Caco-2 (cell line): ENCODE measurements around the gene OR10J5. TPM values are rescaled to one million over a fixed set of nuclear protein-coding genes. Genes with fewer than 3 reads are reported as not detected.

Experiments
- BruUV-seq: library from RNA; stranded (reverse); fragments of 400-500 nt; replicated peaks from 2 replicates; lab custom pipeline; 2021; lab: Mats Ljungman, UMichigan
- CTCF ChIA-PET: fragments of 300-600 bp; sonication (Branson Sonifier 250); formaldehyde crosslinking; loops from one replicate; lab custom pipeline; 2022; ENCODE audit warnings: antibody characterized with exemption; lab: Charles Lee
- POLR2A ChIA-PET: fragments of 300-600 bp; sonication (Branson Sonifier 250); formaldehyde crosslinking; loops from one replicate; lab custom pipeline; 2022; ENCODE audit warnings: antibody characterized with exemption; lab: Charles Lee
- DNase-seq, 2 experiments: peaks; one replicate each; pipeline versions ENCODE4 v3.0.0 to v3.0.0-alpha.2; 2020 to 2022
- H3K27me3 ChIP-seq: replicated peaks from 2 replicates; pipeline ENCODE4 v1.6.0; 2011; ENCODE audit warnings: low read length; ENCODE audit not compliant: control insufficient read depth, insufficient read depth
- H3K36me3 ChIP-seq: 2 replicates; pipeline ENCODE4 v1.5.1; 2011; ENCODE audit warnings: low read length; ENCODE audit not compliant: control insufficient read depth, insufficient read depth
- H3K4me1 ChIP-seq: fragments of 250-450 bp; sonication (Bioruptor Pico); 2 replicates; pipeline ENCODE4 v1.5.1; 2020; ENCODE audit warnings: mild to moderate bottlenecking
- H3K4me3 ChIP-seq: 2 replicates; pipeline ENCODE4 v1.5.1; 2011; ENCODE audit warnings: low read depth, mild to moderate bottlenecking, control low read depth, low read length
- H3K9me3 ChIP-seq: fragments of 250-450 bp; sonication (Bioruptor Pico); 2 replicates; pipeline ENCODE4 v1.5.1; 2020; ENCODE audit warnings: mild to moderate bottlenecking, moderate library complexity
- H3K27ac Mint-ChIP-seq: one replicate; pipeline ENCODE4 v1.8.0; 2022; ENCODE audit warnings: mixed read lengths; ENCODE audit not compliant: unreplicated experiment
- H3K27me3 Mint-ChIP-seq: one replicate; pipeline ENCODE4 v1.8.0; 2022; ENCODE audit warnings: mixed read lengths; ENCODE audit not compliant: insufficient read depth, unreplicated experiment
- H3K36me3 Mint-ChIP-seq: one replicate; pipeline ENCODE4 v1.8.0; 2022; ENCODE audit warnings: mild to moderate bottlenecking, mixed read lengths; ENCODE audit not compliant: insufficient read depth, unreplicated experiment
- H3K4me1 Mint-ChIP-seq: one replicate; pipeline ENCODE4 v1.8.0; 2022; ENCODE audit warnings: low read depth, mixed read lengths; ENCODE audit not compliant: unreplicated experiment
- H3K4me3 Mint-ChIP-seq: one replicate; pipeline ENCODE4 v1.8.0; 2022; ENCODE audit warnings: mild to moderate bottlenecking, moderate library complexity, mixed read lengths; ENCODE audit not compliant: unreplicated experiment
- H3K9me3 Mint-ChIP-seq: one replicate; pipeline ENCODE4 v1.8.0; 2022; ENCODE audit warnings: mixed read lengths; ENCODE audit not compliant: unreplicated experiment
- intact Hi-C: fragments of 100-400 bp; cut with micrococcal nuclease; formaldehyde crosslinking; loops from one replicate; pipeline ENCODE4 v1.10.0; 2022; ENCODE audit not compliant: unreplicated experiment
- total RNA-seq: library from RNA; stranded (reverse); gene quantifications from 2 replicates; pipeline ENCODE4 v1.2.3, GENCODE V29; 2022
- TF ChIP-seq, protein P1 (sequence below), 2 experiments: fragments of 200-600 bp in 1 of 2; IDR thresholded peaks; 1 replicate in 1 of 2; 2 replicates in 1 of 2; pipeline versions ENCODE4 v1.5.1 to v1.8.0; 2011 to 2022; ENCODE audit warnings: antibody characterized with exemption in 1 of 2, control low read depth in 1 of 2, inconsistent platforms in 1 of 2, low read depth in 1 of 2, low read length in 1 of 2, mild to moderate bottlenecking in 1 of 2, moderate library complexity in 1 of 2; ENCODE audit not compliant: insufficient read depth in 1 of 2, severe bottlenecking in 1 of 2, unreplicated experiment in 1 of 2

OR10J5 gene
- total RNA-seq, 1 experiment from 2014 or later = not detected

DNA sequence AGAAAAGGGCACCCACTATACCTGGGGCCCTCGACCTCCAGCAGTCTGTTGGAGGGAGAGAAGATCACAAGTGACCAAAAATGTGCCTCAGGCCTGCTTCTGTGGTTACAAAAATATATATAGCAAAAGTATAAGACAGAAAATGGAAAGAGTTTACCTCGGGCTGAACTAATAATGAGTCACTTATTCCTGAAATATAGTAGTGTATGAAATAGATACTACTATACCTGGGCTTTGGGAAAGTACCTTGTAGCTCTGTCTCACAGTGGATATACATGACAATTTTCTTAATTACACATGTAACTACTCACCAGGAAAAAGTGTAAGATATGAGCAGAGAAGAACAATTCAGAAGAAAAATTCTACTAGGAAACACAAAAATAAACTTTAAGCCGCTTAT, 44.5 kb upstream of the OR10J5 start:
- H3K27ac Mint-ChIP-seq = no peak overlapping the region
- H3K36me3 ChIP-seq = no peaks in the 10 kb centered on the region

DNA sequence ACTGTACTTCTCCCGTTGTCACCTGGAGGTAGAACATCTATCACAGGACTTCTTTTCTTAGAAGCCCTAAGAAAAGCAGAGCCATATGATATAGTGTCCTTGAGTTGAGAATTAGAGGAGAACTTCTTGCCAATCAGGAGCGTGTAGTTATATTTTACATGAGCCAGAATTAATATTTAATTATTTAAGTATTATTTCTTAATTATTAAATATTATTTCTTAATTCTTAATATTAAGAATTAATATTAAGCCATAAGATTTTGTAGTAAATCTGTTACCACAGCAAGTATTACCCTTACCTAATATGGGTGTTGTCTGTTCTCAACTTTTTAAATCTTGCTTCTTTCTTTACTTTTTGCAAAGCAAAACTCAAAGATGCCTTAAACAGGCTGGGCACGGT, 41.6 kb upstream of the OR10J5 start:
- TF ChIP-seq, protein P1, sequence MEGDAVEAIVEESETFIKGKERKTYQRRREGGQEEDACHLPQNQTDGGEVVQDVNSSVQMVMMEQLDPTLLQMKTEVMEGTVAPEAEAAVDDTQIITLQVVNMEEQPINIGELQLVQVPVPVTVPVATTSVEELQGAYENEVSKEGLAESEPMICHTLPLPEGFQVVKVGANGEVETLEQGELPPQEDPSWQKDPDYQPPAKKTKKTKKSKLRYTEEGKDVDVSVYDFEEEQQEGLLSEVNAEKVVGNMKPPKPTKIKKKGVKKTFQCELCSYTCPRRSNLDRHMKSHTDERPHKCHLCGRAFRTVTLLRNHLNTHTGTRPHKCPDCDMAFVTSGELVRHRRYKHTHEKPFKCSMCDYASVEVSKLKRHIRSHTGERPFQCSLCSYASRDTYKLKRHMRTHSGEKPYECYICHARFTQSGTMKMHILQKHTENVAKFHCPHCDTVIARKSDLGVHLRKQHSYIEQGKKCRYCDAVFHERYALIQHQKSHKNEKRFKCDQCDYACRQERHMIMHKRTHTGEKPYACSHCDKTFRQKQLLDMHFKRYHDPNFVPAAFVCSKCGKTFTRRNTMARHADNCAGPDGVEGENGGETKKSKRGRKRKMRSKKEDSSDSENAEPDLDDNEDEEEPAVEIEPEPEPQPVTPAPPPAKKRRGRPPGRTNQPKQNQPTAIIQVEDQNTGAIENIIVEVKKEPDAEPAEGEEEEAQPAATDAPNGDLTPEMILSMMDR (IDR thresholded peaks at IDR 0.05; ENCODE audit: insufficient read depth in 1 of 2, low read depth in 1 of 2, low read length in 1 of 2, severe bottlenecking in 1 of 2, unreplicated experiment in 1 of 2) = no peak
- ChIA-PET POLR2A (no interaction called here), CTCF (no interaction called here)
- no peak overlapping the region for H3K4me3 ChIP-seq
- DNase-seq = no peak
- Mint-ChIP-seq H3K36me3 (no peaks in the 10 kb centered on the region), H3K4me3 (no peak overlapping the region), H3K27ac (no peak overlapping the region), H3K9me3 (no peaks in the 10 kb centered on the region), H3K27me3 (peaks cover 12% of the 10 kb centered on the region), H3K4me1 (no peaks in the 10 kb centered on the region)
- H3K4me1 ChIP-seq = no peaks in the 10 kb centered on the region
- no peaks in the 10 kb centered on the region for H3K36me3 ChIP-seq
- H3K9me3 ChIP-seq = no peaks in the 10 kb centered on the region
- BruUV-seq = no TSS peak
- no peaks in the 10 kb centered on the region for H3K27me3 ChIP-seq
- intact Hi-C loops = no loop called here

More for the DNA sequence above, 44.5 kb upstream of the OR10J5 start:
- Mint-ChIP-seq H3K36me3 (no peaks in the 10 kb centered on the region), H3K4me1 (no peaks in the 10 kb centered on the region), H3K9me3 (no peaks in the 10 kb centered on the region), H3K4me3 (no peak overlapping the region), H3K27me3 (peaks cover 15% of the 10 kb centered on the region)
- no peaks in the 10 kb centered on the region for H3K27me3 ChIP-seq
- ChIA-PET CTCF (no interaction called here), POLR2A (no interaction called here)
- no peak for DNase-seq
- TF ChIP-seq, protein P1 (IDR thresholded peaks at IDR 0.05; ENCODE audit: insufficient read depth in 1 of 2, low read depth in 1 of 2, low read length in 1 of 2, severe bottlenecking in 1 of 2, unreplicated experiment in 1 of 2) = no peak
- H3K9me3 ChIP-seq = no peaks in the 10 kb centered on the region
- BruUV-seq = no TSS peak
- H3K4me1 ChIP-seq = no peaks in the 10 kb centered on the region
- intact Hi-C loops = no loop called here
- H3K4me3 ChIP-seq = no peak overlapping the region

DNA sequence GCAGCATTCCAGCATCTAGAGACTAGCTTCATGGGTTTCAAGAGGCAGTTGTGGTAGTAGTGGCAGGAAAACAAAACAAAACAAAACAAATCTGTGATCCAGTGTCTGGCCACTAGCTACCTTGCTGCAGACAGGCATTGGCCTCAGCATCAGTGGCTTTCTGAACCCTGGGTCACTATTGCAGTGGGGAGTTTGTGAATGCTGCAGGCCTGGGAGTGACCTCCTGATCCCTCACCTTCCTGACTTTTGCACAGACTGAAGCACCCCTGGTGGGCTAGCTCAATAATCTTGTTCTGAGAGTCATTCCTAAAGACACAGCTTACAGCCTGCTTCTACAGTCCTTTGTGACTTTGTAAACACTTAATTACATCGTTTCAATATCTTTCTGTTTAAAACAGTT, 26.9 kb upstream of the OR10J5 start:
- Mint-ChIP-seq H3K4me1 (no peaks in the 10 kb centered on the region), H3K27ac (no peak overlapping the region), H3K36me3 (no peaks in the 10 kb centered on the region), H3K27me3 (no peaks in the 10 kb centered on the region), H3K4me3 (no peak overlapping the region), H3K9me3 (peaks cover 10% of the 10 kb centered on the region)
- H3K36me3 ChIP-seq = no peaks in the 10 kb centered on the region
- no peak overlapping the region for H3K4me3 ChIP-seq
- TF ChIP-seq, protein P1 (IDR thresholded peaks at IDR 0.05; ENCODE audit: insufficient read depth in 1 of 2, low read depth in 1 of 2, low read length in 1 of 2, severe bottlenecking in 1 of 2, unreplicated experiment in 1 of 2) = no peak
- intact Hi-C loops = no loop called here
- no peak for DNase-seq
- POLR2A ChIA-PET = no interaction called here
- H3K27me3 ChIP-seq = no peaks in the 10 kb centered on the region
- BruUV-seq = no TSS peak
- CTCF ChIA-PET = no interaction called here
- H3K9me3 ChIP-seq = no peaks in the 10 kb centered on the region
- no peaks in the 10 kb centered on the region for H3K4me1 ChIP-seq
